B cell (primary cell): Measurements from ENCODE around the gene PLA2G5. TPM values are rescaled to one million over a fixed set of nuclear protein-coding genes. Genes with fewer than 3 reads are reported as not detected.
A peak's percentile ranks its signal among the peaks of the same experiment; 100 is the strongest.

Experiments
- ATAC-seq: fragments of 200-7000 bp; cut with Tn5 transposase; one replicate; pipeline ENCODE4 v1.10.0; 2021; ENCODE audit warnings: low read depth, mild to moderate bottlenecking, moderate number of reproducible peaks, moderate library complexity
- CTCF ChIA-PET: fragments of 350-600 bp; sonication (Branson Sonifier 250); formaldehyde crosslinking; loops from one replicate; lab custom pipeline; 2021; ENCODE audit warnings: antibody characterized with exemption, inconsistent platforms; lab: Charles Lee
- POLR2A ChIA-PET: fragments of 350-600 bp; sonication (Branson Sonifier 250); formaldehyde crosslinking; loops from one replicate; lab custom pipeline; 2021; ENCODE audit warnings: antibody characterized with exemption; lab: Charles Lee
- DNase-seq: peaks from one replicate; pipeline ENCODE4 v3.0.0; 2013
- H2AFZ ChIP-seq: 2 replicates; pipeline ENCODE4 v1.6.1; 2012; ENCODE audit warnings: mild to moderate bottlenecking, low read depth, low read length; ENCODE audit not compliant: insufficient read depth, poor library complexity, severe bottlenecking
- H3K27ac ChIP-seq, 2 donors: 1 replicate in 1 of 2; 2 replicates in 1 of 2; pipeline ENCODE4 v1.5.1; 2012 to 2013; ENCODE audit warnings: low read length in 2 of 2, mild to moderate bottlenecking in 2 of 2, moderate library complexity in 1 of 2
- H3K27me3 ChIP-seq, 4 experiments: fragments of 200-600 bp in 1 of 4; sonication (generic) in 1 of 4; replicated peaks in 1 of 4; 1 replicate in 2 of 4; 2 replicates in 2 of 4; pipeline versions ENCODE4 v1.6.1 to v1.7.0; 2013 to 2016; ENCODE audit warnings: low read length in 3 of 4, mild to moderate bottlenecking in 2 of 4, mixed read lengths in 1 of 4, moderate library complexity in 1 of 4; ENCODE audit not compliant: insufficient read depth in 4 of 4, control insufficient read depth in 3 of 4; ENCODE audit errors: control extremely low read depth in 1 of 4
- H3K36me3 ChIP-seq, 2 experiments: replicated peaks in 1 of 2; 1 replicate in 1 of 2; 2 replicates in 1 of 2; pipeline versions ENCODE4 v1.6.1 to v1.7.1; 2013; ENCODE audit warnings: low read length in 1 of 2; ENCODE audit not compliant: insufficient read depth in 2 of 2, control insufficient read depth in 1 of 2; ENCODE audit errors: control extremely low read depth in 1 of 2, extremely low read depth in 1 of 2
- H3K4me1 ChIP-seq, 2 donors: fragments of 200-600 bp in 1 of 2; sonication (generic) in 1 of 2; 1 replicate in 1 of 2; 2 replicates in 1 of 2; pipeline versions ENCODE4 v1.5.1 to v1.6.1; 2013 to 2017; ENCODE audit warnings: low read length in 2 of 2; ENCODE audit not compliant: control insufficient read depth in 2 of 2, insufficient read depth in 2 of 2
- H3K4me2 ChIP-seq: replicated peaks from 2 replicates; pipeline ENCODE3; 2012; ENCODE audit warnings: mild to moderate bottlenecking, low read depth, low read length; ENCODE audit not compliant: poor library complexity, severe bottlenecking
- H3K4me3 ChIP-seq, 5 experiments: fragments of 200-600 bp in 1 of 5; sonication (generic) in 1 of 5; 1 replicate in 3 of 5; 2 replicates in 2 of 5; pipeline versions ENCODE4 v1.5.1 to v1.7.0; 2011 to 2016; ENCODE audit warnings: low read length in 4 of 5, mild to moderate bottlenecking in 4 of 5, low read depth in 2 of 5, control low read depth in 1 of 5, moderate library complexity in 1 of 5; ENCODE audit not compliant: insufficient read depth in 1 of 5; ENCODE audit errors: control extremely low read depth in 1 of 5, extremely low read depth in 1 of 5
- H3K79me2 ChIP-seq: fragments of 200-600 bp; sonication (generic); one replicate; pipeline ENCODE4 v1.6.0; 2016; ENCODE audit warnings: low read length; ENCODE audit not compliant: control insufficient read depth, insufficient read depth
- H3K9ac ChIP-seq: fragments of 200-600 bp; sonication (generic); 2 replicates; pipeline ENCODE4 v1.6.1; 2017; ENCODE audit warnings: mild to moderate bottlenecking, low read length, moderate library complexity
- H3K9me3 ChIP-seq, 3 donors: one replicate each; pipeline versions ENCODE4 v1.6.1 to v1.7.1; 2013; ENCODE audit warnings: low read length in 2 of 3; ENCODE audit not compliant: control insufficient read depth in 2 of 3, insufficient read depth in 1 of 3; ENCODE audit errors: control extremely low read depth in 1 of 3
- H4K20me1 ChIP-seq: 2 replicates; pipeline ENCODE4 v1.6.0; 2012; ENCODE audit warnings: mild to moderate bottlenecking, low read length; ENCODE audit not compliant: insufficient read depth, control insufficient read depth, poor library complexity, severe bottlenecking
- H3K27ac Mint-ChIP-seq: one replicate; pipeline ENCODE4 v1.8.0; 2021; ENCODE audit warnings: mixed read lengths
- H3K27me3 Mint-ChIP-seq: one replicate; pipeline ENCODE4 v1.8.0; 2021; ENCODE audit warnings: mixed read lengths
- H3K4me1 Mint-ChIP-seq: one replicate; pipeline ENCODE4 v1.8.0; 2021; ENCODE audit warnings: mixed read lengths
- H3K4me3 Mint-ChIP-seq: one replicate; pipeline ENCODE4 v1.8.0; 2021; ENCODE audit warnings: mixed read lengths
- H3K9me3 Mint-ChIP-seq: one replicate; pipeline ENCODE4 v1.8.0; 2022; ENCODE audit warnings: mixed read lengths; ENCODE audit not compliant: insufficient read depth
- EZH2 ChIP-seq: IDR thresholded peaks from 2 replicates; pipeline ENCODE4 v1.6.1; 2012; ENCODE audit warnings: borderline replicate concordance, low read depth, mild to moderate bottlenecking, moderate library complexity, low read length; ENCODE audit not compliant: insufficient read depth, poor library complexity, severe bottlenecking
- WGBS: methylation state at CpG from one replicate; pipeline ENCODE4 v1.1.5; 2013; ENCODE audit warnings: missing lambda C conversion rate; ENCODE audit not compliant: insufficient coverage; 5-methylcytosine and 5-hydroxymethylcytosine counted together
- intact Hi-C: fragments of 100-400 bp; cut with micrococcal nuclease; formaldehyde crosslinking; loops from one replicate; pipeline ENCODE4 v1.10.0; 2022
- polyA plus RNA-seq: library from polyadenylated mRNA; depleted of rRNA; stranded (reverse); fragments of >200 nt; gene quantifications from 2 replicates; pipeline ENCODE4 v1.2.3, GENCODE V29; 2012
- total RNA-seq, 2 donors: library from RNA; stranded (reverse); fragments of 120-200 nt in 1 of 2; gene quantifications; 1 replicate in 1 of 2; 2 replicates in 1 of 2; pipeline versions ENCODE4 v1.2.3 to v1.2.4, GENCODE V29; 2013 to 2022
- TF ChIP-seq, protein P1 (sequence below): fragments of 200-600 bp; IDR thresholded peaks from one replicate; pipeline ENCODE4 v1.8.0; 2022; ENCODE audit warnings: antibody characterized with exemption, mild to moderate bottlenecking

The PLA2G5 gene
- total and polyA plus RNA-seq, 2 donors (not counting 1 experiment from before 2014, with no cell fraction given) = not detected

DNA sequence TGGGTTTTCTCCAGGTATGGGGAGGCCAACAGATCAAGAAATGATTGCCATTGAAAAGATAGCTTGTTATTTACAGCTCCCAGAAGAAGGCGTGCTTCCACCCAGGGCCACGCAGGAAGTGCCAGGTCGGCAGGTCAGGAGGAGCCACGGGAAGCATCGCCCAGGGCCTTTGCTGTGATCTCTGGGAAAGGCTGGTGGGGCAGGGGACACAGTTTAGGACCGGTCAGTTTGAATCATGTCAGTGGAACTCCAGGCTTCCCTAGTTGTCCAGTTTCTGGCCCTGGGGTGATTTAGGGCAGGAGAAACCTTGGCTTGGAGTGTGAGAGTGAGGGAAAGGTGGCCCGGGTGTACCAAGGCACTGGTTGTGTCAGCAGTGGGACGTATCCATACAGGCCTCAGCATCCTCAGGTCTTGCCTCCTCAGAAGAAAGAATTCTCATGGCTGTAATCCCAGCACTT is 11.4 kb downstream of the PLA2G5 start:
- Histone ChIP-seq H3K4me1 (peaks cover 67 to 69% of the 10 kb centered on the region in 2 donors), H3K79me2 (no peaks in the 10 kb centered on the region), H3K27ac (peak overlapping the region in 1 of 2 donors; percentile 83), H3K9ac (peak overlapping the region; percentile 20), H3K36me3 (no peaks in the 10 kb centered on the region), H3K27me3 (no peaks in the 10 kb centered on the region), H4K20me1 (no peaks in the 10 kb centered on the region), H3K4me2 (peak overlapping the region; percentile 68), H3K4me3 (peak overlapping the region in 3 of 5 experiments; percentile 7 to 37 (median 31)), H2AFZ (peak overlapping the region; percentile 52), H3K9me3 (peaks cover 0 to 4% (median 0%) of the 10 kb centered on the region in 3 donors)
- CTCF ChIA-PET = interaction anchor here (0.8 to 1.9 kb wide), 4 partner anchors 10 to 164 kb away, joined by 4 to 5 read pairs (median 4); no protein-coding TSS in a partner anchor
- no peak for TF ChIP-seq EZH2
- TF ChIP-seq, protein P1, sequence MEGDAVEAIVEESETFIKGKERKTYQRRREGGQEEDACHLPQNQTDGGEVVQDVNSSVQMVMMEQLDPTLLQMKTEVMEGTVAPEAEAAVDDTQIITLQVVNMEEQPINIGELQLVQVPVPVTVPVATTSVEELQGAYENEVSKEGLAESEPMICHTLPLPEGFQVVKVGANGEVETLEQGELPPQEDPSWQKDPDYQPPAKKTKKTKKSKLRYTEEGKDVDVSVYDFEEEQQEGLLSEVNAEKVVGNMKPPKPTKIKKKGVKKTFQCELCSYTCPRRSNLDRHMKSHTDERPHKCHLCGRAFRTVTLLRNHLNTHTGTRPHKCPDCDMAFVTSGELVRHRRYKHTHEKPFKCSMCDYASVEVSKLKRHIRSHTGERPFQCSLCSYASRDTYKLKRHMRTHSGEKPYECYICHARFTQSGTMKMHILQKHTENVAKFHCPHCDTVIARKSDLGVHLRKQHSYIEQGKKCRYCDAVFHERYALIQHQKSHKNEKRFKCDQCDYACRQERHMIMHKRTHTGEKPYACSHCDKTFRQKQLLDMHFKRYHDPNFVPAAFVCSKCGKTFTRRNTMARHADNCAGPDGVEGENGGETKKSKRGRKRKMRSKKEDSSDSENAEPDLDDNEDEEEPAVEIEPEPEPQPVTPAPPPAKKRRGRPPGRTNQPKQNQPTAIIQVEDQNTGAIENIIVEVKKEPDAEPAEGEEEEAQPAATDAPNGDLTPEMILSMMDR = no peak
- Mint-ChIP-seq H3K4me1 (peaks cover 75% of the 10 kb centered on the region), H3K4me3 (peak overlapping the region; percentile 68), H3K27me3 (no peaks in the 10 kb centered on the region), H3K9me3 (no peaks in the 10 kb centered on the region), H3K27ac (peak overlapping the region; percentile 84)
- ATAC-seq = no peak
- intact Hi-C loops = no loop called here
- WGBS = 36% methylated on average over 8 of the region's 8 CpGs
- POLR2A ChIA-PET = no interaction called here
- DNase-seq = no peak

DNA sequence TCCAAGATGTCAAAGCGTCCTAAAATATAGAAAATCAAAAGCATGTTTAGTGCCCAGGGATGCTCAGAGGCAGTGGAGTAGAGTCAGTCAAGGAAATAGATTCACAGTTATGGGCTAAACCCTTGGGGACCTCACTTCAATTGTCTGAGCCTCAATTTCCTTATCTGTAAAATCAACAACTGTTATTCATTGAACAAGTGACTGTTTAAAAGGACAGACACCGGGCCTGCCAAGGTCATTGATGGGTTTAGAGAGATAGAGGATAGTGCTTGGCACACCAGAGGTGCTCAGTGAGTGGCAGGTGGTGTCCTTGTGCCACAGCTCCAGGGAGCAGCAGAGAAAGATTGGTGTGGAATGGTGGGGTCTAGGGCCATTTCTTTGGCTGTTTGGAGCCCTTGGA is 12.8 kb downstream of the PLA2G5 start:
- Histone ChIP-seq H3K9me3 (no peaks in the 10 kb centered on the region), H3K4me3 (no peak overlapping the region), H3K9ac (no peak overlapping the region), H3K27me3 (no peaks in the 10 kb centered on the region), H4K20me1 (no peaks in the 10 kb centered on the region), H3K27ac (no peak overlapping the region), H3K4me1 (peaks cover 53 to 55% of the 10 kb centered on the region in 2 donors), H3K79me2 (no peaks in the 10 kb centered on the region), H3K36me3 (no peaks in the 10 kb centered on the region), H3K4me2 (no peak overlapping the region), H2AFZ (no peak overlapping the region)
- POLR2A ChIA-PET = no interaction called here
- WGBS = 88% methylated on average over 1 of the region's 2 CpGs
- no peak overlapping the region for H3K4me3 Mint-ChIP-seq
- no peak overlapping the region for H3K27ac Mint-ChIP-seq
- CTCF ChIA-PET = interaction anchor here (1.0 to 1.7 kb wide), 2 partner anchors 22 to 69 kb away, joined by 3 to 4 read pairs; no protein-coding TSS in a partner anchor
- no peak for TF ChIP-seq EZH2
- TF ChIP-seq, protein P1 = no peak
- no peaks in the 10 kb centered on the region for H3K9me3 Mint-ChIP-seq
- peaks cover 61% of the 10 kb centered on the region for H3K4me1 Mint-ChIP-seq
- DNase-seq (no peak), ATAC-seq (no peak)
- intact Hi-C loops = no loop called here
- H3K27me3 Mint-ChIP-seq = no peaks in the 10 kb centered on the region
